Dermis microvascular lymphatic vessel endothelial cell (primary cell): ENCODE measurements around the gene PTTG1IP2. TPM values are rescaled to one million over a fixed set of nuclear protein-coding genes. Genes with fewer than 3 reads are reported as not detected.
"Not testable (repeated sequence)": the region's sequence is repeated elsewhere in the genome, so short reads cannot be mapped to it uniquely, and the experiment has no call there.

Experiments used
- DNase-seq, 2 donors: peaks; one replicate each; pipeline versions ENCODE4 v3.0.0 to v3.0.0-alpha.2; 2010; ENCODE audit warnings: low read depth in 2 of 2
- total RNA-seq: library from RNA; depleted of rRNA; stranded (reverse); fragments of >200 nt; gene quantifications from 2 replicates; pipeline ENCODE4 v1.2.1, GENCODE V29; 2014

Gene PTTG1IP2
- not detected in 2 replicates for total RNA-seq

DNA sequence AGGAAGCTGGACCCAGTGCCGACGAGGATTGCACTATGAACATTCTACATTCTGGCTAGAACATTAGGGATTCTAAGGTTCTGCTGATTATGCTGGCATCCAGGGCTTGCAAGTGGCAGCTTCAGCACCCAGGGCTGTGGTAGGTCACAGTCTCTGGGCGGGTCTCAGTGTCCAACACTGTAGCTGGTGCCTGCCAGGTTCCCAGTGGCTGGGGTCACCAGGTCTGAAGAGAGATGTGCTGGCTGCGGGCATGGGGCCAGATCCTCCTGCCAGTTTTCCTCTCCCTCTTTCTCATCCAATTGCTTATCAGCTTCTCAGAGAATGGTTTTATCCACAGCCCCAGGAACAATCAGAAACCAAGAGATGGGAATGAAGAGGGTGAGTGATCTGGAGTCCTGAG lies at the start of gene PTTG1IP2:
PTTG1IP2 (plus strand) TSS at position 86 of the 400 bp plus-strand sequence; CDS start at position 234, 148 bp downstream.
- DNase-seq: no peak

DNA sequence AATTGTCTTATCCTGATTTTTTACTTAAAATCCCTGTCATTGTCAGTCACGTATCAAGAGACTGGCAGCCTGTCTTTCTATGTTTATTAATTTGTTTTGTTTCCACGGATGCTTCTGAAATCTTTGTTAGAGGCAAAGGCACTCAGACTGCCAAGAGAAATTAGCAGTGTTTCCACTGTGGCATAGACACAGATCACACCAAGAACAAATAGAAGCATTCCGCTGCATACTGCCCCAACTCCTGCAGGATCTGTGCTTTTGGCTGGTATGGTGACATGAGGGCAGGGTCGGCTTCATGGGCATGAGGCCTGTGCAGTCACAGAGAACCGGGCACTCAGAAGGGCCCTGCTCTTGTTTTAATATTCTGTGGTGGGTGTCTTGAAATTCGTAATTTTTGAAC lies 47.8 kb upstream of the PTTG1IP2 start:
- DNase-seq: no peak

DNA sequence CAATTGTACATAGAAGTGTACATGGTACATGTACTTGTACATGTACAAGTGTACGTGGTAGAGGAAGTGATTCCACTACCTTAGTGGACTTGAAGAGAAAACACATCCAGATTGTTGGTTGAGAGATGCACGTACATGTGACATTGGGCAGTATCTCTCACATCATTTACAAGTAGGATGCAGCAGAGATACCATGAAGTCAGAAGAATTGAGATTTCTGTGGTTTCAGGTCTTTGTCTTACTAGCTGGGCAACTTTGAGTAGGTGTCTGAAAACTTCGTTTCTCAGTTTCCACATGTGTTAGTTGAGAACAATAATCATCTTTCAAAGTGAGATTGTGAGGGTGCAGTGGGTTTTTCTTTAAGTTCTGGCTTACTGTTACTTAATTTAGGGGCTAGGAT lies 44.7 kb upstream of the PTTG1IP2 start:
- no peak for DNase-seq

DNA sequence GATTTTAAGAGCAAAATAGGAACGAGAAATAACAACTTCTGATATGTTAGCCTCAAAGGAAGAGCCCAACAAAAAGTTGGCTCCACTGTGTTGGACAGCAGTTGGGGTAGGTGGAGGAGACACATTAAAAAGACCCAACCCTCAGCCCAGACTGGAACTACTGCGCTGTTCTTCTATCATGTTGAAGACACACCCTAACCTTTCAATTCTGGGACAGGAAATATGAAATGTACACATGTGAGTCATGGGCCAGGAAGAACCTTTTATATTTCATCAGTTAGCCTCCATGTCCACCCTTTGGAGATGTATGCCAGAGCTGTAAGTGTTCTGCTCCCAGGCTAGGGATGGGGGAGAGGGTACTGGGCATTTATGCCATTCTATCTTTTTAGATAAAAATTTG lies 44.1 kb upstream of the PTTG1IP2 start:
- no peak for DNase-seq

- no peak for DNase-seq
These were observed 38.6 kb upstream of the PTTG1IP2 start for GRCh38 chr7:90430614-90431460.

GRCh38 chr7:90432752-90433151 lies 36.7 kb upstream of the PTTG1IP2 start:
- DNase-seq: no peak

- no peak for DNase-seq
These were observed 36.2 kb upstream of the PTTG1IP2 start for GRCh38 chr7:90433221-90433620.

DNA sequence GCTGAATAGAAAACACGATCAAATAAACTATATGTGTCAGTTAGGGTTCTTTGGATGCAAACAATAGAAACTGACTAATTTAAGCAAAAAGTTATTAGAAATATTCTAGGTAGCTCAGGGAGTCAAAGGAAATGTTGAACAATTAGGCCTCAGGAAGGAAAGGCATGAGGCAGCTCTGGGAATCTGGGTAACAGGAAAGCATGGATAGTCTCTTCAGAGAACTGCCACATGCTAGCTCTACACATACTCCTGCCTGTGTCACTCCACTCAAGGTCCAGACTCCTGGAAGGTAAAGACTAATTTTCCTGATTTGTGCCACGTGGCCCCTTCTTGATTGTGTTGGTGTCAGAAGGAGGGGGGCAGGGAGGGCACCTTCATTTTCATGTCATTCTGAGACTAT lies 23.8 kb upstream of the PTTG1IP2 start:
- peak in 1 of 2 donors; percentile 45 for DNase-seq

DNA sequence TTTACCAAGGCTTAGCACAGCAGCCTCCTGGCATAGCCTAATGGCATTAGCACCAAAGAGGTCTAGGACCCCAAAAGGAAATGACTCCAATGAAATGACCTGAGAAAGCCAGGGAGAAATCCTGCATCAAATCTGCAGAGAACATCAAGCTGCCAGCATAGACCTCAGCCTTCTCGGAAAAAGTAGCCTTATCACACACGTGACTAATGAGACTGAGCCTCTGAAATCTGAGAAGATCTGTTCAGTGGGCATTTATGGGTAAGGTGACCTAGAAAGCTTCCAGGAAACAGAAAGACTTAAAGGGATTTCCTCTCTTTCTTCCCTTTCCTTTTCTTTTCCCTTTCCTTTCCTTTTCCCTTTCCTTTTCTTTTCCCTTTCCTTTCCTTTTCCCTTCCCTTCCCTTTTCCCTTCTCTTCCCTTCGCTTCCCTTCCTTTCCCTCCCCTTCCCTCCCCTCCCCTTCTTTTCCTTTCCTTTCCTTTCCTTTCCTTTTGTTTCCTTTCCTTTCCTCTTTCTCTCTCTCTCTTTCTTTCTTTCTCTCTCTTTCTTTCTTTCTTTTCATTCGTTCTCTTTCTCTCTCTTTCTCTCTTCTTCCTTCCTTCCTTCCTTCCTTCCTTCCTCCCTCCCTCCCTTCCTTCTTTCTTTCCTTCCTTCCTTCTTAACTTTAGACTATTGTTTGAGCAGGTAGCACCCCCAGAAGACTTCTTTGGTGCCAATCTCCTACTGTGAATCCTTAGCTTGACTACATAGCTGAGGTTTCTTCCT lies 23.1 kb upstream of the PTTG1IP2 start:
- no peak for DNase-seq

GRCh38 chr7:90453259-90453891 lies 16.1 kb upstream of the PTTG1IP2 start:
- no peak for DNase-seq

DNA sequence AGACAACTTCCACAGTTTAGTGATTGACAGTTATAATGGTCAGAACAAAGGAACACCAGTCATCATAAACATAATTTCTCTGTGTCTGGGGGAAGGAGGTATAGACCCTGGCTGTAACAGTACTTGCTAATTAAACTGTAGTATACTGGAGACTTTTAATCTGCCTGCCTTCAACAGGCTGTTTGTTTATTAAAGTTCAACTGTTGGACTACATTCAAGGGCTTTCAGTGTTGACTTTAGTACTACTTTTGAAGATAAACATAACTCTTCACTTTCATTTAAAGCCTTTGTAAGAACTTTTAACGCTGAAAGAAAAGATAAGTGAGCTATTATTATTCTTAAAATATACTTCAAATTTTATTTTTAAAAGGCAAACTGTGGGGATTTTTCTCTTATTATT lies 15.5 kb upstream of the PTTG1IP2 start:
- no peak for DNase-seq

GRCh38 chr7:90455163-90456030 lies 14.0 kb upstream of the PTTG1IP2 start:
- DNase-seq: peak; percentile 12 to 36

GRCh38 chr7:90458104-90458503 lies 11.3 kb upstream of the PTTG1IP2 start:
- no peak for DNase-seq

DNA sequence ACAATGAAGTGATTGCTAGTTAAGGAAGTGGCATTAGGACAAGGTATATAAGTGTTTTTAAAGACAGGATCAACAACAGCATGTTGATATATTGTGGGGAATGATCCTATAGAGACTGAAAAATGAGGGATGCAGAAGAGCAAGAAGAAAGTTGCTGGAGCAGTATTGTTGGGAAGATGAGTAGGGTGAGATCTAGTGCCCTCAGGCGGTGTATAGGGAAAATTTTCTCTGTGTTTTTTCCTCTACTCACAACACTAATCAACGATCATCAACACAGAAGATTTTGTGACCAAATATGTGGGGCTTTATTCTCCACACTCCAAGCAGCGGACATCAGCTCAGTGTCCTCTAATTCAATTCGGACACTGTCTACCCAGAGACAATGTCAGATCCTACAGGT lies 9.6 kb upstream of the PTTG1IP2 start:
- no peak for DNase-seq

DNA sequence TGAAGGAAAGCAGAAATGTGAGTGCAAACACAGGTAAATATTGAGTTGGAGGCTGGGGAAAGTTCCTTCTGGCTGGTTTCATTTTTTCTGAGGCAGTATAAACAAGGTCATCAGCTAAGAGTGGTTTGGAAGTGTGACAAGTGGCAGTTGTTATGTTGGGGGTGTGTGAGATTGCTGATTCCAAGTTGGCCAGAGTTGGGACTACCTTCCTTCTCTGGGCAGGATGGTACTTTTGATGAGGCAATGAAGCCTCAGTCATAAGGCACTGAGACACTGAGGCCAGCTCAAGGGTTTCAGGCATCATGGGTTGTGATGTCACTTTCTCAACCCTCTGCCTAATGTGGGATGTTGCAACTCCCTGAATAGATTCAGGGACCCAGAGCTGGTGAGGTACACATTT lies 8.2 kb upstream of the PTTG1IP2 start:
- DNase-seq: no peak

DNA sequence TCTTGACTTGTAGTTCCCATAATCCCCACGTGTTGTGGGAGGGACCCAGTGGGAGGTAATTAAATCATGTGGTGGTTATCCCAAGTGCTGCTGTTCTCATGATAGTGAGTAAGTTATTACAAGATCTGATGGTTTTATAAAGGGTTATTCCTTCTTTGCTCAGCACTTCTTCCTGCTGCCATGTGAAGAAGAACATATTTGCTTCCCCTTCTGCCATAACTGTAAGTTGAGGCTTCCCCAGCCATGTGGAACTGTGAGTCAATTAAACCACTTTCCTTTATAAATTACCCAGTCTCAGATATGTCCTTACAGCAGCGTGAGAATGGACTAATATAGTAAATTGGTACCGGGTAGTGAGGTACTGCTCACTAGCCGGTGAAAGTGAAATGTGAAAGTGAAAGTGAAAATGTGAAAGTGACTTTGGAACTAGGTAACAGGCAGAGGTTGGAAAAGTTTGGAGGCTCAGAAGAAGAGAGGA lies 6.2 kb upstream of the PTTG1IP2 start:
- DNase-seq: not testable (repeated sequence)

DNA sequence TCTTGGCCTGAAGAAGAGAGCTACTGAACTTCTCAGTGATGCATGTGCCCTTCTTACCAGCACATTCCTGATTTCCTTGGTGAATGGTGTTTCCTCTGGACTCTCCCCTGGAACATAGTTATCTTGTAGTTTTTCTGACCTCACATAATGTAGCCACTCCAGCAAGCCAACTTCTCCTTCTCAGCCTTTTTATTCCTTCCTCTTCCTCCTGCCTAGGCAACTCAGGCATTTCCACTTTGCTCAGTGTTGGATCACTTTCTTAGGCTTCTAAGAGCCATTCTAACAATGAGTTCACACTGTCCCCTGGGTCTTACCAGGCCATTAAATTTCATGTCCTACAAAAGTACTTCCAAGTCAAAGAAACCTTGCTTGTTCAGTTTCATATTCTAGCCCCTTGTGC lies 3.6 kb upstream of the PTTG1IP2 start:
- DNase-seq: no peak

DNA sequence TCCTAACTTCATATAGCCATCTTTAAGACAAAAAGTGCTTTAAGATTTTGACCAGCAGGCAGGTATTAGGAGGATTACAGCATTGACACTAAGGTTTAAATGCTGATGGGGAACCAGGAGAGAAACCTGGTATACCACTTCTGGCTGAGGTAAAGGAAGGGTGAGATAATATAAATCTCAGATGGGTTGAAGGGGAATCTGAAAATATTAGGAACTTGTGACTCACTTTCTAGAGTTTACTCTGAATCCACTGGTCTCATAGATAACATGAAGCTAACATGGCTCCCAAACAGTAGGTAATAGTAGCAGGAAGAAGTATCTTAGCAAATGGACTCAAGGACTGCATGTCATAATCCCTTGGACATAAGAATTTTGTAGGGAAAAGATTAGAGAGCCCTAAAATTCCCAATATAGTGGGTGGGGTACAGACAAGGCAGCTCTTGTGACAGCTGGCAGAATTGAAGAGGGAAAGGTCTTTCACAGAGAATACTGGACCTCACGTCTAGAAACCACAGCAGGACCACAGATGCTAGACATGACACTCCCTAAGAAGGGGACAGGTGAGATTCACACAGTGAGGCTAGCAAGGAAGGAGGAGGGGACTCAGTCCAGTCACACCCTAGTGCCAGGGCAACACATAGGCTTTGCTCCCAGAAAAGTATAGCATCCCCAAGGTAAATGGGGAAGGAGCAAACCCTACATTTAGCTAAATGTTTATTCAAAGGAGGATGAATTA lies 3.5 kb downstream of the PTTG1IP2 start:
- DNase-seq: no peak

DNA sequence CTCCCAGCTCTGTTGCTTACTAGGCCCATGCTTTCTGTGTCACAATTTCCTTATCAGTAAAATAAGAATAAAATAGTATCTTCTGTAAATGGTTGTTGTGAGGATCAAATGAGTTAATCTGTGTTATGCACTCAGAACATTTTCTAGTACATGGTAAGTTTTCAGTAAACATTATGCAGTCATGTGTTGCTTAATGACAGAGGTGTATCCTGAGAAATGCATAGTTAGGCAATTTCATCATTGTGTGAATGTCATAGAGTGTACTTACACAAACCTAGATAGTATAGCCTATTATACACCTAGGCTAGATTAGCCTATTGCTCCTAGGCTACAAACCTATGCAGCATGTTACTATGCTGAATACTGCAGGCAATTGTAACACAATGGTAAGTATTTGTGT lies 4.4 kb downstream of the PTTG1IP2 start:
- DNase-seq: no peak
